ENCODE results near the gene UNC5B. TPM values are rescaled to one million over a fixed set of nuclear protein-coding genes. Genes with fewer than 3 reads are reported as not detected.
"Not testable (repeated sequence)": the region's sequence is repeated elsewhere in the genome, so short reads cannot be mapped to it uniquely, and the experiment has no call there.

The UNC5B gene
- total RNA-seq, 1 donor: 20.6 TPM

DNA sequence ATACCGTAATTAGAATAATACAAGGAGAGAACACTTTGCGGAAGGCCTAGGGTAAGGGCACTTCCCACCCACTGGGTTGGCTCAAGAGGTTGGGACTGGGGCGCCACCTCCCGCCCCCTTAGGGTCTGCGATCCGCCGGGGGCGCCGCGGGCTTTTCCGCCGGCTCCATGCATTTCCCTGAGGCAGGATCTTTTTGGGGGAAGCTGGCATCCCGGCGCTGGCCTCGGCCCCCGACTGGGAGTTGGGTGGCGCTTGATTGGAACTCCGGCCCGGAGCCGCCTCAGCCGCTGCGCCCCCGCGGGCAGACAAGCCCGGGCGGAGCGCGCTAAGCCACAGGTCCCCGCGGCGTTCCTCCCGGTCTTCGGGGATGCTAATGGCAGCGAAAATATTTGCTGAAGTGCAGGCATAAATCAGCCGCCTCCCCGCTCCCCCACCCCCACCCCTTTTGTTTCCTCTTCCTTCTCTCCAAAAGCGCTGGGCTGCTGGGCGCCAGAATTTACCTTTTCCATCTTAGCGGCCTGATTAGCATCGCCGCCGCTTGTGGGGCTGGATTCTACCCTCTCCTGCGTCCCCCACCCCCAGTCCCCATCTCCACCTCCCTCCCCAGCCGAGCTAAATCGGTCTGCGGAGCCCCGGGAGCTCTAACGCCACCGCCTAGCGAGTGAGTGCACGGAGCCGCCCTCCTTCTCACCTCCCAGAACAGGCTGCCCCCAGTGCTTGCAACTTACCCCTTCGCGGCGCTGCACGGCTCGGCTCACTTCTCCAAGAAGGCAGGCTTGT is 5.1 kb downstream of the UNC5B start:
- no peak for DNase-seq (ENCODE audit: low read depth)
- TF ChIP-seq, protein P1, sequence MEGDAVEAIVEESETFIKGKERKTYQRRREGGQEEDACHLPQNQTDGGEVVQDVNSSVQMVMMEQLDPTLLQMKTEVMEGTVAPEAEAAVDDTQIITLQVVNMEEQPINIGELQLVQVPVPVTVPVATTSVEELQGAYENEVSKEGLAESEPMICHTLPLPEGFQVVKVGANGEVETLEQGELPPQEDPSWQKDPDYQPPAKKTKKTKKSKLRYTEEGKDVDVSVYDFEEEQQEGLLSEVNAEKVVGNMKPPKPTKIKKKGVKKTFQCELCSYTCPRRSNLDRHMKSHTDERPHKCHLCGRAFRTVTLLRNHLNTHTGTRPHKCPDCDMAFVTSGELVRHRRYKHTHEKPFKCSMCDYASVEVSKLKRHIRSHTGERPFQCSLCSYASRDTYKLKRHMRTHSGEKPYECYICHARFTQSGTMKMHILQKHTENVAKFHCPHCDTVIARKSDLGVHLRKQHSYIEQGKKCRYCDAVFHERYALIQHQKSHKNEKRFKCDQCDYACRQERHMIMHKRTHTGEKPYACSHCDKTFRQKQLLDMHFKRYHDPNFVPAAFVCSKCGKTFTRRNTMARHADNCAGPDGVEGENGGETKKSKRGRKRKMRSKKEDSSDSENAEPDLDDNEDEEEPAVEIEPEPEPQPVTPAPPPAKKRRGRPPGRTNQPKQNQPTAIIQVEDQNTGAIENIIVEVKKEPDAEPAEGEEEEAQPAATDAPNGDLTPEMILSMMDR (IDR thresholded peaks at IDR 0.05; ENCODE audit: insufficient read depth, low read length): peak; percentile 5
- peak overlapping the region; percentile 64 for H3K4me3 ChIP-seq (ENCODE audit: low read depth, low read length)

DNA sequence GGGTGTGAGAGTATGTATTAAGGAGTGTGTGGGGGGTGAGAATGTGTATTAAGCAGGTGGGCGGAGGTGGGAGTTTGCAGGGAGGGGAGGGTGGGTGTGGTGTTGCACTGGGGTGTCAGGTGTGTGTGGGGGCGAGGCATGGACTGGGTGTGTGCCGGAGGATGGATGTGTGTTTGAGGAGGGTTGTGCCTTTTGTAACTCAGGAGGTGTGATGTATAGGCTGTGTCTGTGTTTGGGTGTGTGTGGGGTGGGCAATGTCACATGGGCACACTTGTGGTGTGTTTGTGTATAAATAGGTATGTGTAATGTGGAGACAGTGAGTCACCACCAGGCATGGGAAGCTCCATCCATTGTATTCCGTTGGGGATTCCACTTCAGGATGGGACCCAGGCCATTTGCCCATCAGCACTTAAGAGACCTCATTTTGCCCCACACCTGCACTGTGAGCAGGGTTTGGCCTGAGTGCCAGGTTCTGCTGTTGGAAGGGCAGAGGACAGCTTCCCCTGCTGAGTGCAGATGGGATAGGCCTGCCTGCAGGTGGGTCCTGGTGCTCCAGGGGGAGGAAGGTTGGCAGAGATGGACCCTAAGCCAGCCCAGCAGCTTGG is 5.8 kb downstream of the UNC5B start:
- DNase-seq (ENCODE audit: low read depth): peak; percentile 43
- TF ChIP-seq, protein P1 (IDR thresholded peaks at IDR 0.05; ENCODE audit: insufficient read depth, low read length): no peak
- peak overlapping the region; percentile 64 for H3K4me3 ChIP-seq (ENCODE audit: low read depth, low read length)

DNA sequence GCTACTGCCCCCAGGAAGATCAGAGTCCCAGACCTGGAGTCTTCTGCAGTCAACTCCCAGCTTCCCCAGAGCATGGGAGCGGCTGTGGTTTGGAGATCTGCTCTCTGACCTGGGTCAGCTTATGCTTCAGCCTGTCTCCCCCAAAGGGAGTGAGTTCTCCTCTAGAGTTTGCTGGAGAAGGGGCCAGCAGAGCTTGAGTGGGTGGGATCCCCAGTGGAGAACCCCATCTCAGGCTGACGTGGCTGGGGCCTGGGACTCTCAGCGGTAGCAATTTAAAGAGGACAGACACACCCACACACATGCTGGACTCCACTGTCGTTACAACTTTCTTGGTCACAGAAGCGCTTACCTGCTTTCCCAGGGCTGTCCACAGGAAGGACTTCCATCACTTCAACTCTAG is 6.3 kb downstream of the UNC5B start:
- no peak overlapping the region for H3K4me3 ChIP-seq (ENCODE audit: low read depth, low read length)
- TF ChIP-seq, protein P1 (IDR thresholded peaks at IDR 0.05; ENCODE audit: insufficient read depth, low read length): no peak
- DNase-seq (ENCODE audit: low read depth): no peak

DNA sequence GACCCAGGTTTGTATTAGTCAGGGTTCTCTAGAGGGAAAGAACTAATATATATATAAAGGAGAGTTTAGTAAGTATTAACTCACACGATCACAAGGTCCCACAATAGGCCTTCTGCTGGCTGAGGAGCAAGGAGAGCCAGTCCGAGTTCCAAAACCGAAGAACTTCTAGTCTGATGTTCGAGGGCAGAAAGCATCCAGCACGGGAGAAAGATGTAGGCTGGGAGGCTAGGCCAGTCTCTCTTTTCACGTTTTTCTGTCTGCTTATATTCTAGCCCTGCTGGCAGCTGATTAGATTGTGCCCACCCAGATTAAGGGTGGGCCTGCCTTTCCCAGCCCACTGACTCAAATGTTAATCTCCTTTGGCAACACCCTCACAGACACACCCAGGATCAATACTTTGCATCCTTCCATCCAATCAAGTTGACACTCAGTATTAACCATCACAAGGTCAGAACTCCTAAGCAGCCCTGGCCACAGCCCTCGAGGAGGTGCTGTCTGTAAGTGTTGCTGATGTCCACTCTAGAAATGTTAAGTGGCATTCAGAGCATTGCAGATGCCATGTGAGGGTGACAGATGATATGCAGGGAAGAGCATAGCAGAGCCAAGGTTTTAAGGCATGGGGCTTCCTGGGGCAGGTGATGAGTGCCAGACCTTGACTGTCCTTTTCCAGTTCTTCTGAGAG is 7.0 kb downstream of the UNC5B start:
- not testable (repeated sequence) for DNase-seq (ENCODE audit: low read depth); H3K4me3 ChIP-seq (ENCODE audit: low read depth, low read length)

DNA sequence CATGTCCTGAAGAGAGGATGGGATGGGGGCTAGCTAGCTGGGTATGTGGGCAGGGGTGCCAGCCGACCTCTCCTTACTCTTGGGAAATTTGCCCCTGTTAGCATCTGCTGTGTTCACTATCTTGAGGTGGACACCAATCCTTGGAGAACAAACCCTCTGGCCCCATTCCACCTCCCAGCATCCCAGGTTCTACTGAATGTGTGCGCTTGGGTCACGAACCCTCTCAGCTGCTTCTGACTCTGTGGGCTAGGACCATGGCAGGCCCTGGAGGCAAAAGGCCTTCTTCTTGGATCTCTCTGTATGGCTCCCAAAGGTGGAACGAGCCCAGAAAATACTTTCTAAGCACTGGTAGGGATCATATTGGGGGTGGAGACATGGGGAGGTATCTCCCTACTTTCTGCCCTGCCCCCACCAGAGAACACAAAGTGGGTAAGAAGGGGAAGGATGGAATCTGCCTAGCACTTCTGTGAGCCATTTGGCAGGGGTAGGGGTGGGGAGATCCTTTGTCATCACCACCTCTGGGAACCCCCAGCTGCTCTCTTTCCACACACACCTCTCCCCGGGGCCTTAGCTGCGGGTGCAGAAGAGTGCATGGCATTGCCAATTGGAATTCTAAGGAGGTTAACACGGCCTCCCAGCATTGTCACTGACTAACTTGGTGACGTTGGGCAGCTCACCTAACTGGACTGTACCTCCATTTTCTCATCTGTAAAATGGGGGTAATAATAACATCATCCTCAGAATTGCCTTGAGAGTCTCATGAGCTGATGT is 7.7 kb downstream of the UNC5B start:
- TF ChIP-seq, protein P1 (IDR thresholded peaks at IDR 0.05; ENCODE audit: insufficient read depth, low read length): no peak
- H3K4me3 ChIP-seq (ENCODE audit: low read depth, low read length): no peak overlapping the region
- no peak for DNase-seq (ENCODE audit: low read depth)

DNA sequence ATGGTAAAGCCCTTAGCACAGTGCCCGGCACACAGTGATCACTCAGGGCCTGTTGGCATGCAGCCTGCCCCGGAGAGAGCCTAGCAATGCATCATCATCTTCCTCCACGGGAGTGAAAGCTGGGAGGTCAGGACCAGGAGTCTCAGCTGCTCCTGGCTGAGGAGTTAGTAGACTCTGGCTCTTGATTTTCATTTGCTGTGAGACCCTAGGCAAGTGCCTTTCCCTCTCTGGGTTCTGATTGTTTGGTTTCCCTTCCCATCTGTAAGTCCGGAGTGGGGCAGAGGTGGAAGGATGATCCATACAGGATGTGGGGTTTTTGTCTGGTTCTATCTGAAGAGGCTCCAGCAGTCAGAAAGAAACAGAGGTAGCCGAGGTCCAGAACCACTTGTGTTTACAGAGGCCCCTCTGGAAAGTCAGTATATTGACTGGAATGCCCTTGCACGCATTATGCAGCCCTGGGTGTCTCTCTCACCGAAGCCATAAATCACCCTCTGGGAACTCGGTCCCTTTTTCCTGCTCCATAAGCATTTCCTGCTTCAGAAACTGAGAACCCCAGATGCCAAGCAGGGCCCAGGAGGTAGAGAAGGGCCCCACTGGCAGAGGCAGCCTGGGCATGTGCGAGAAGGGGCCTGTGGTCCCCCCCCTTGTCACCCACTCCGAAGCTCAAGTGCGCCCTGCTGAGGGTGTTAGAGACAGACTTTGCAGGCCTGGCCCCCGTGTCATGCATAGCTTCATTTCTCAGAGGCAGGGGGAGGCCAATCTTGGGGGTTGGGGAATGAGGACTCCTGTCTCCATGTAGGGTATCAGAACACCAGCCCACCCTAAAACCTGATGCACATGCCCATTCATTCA is 8.5 kb downstream of the UNC5B start:
- TF ChIP-seq, protein P1 (IDR thresholded peaks at IDR 0.05; ENCODE audit: insufficient read depth, low read length): no peak
- H3K4me3 ChIP-seq (ENCODE audit: low read depth, low read length): no peak overlapping the region

More for the DNA sequence above, 8.5 kb downstream of the UNC5B start:
- no peak for DNase-seq (ENCODE audit: low read depth)
